Sigmoid colon (tissue), 7 donors: Measurements from ENCODE around the gene CXCL6. TPM values are rescaled to one million over a fixed set of nuclear protein-coding genes. Genes with fewer than 3 reads are reported as not detected.

ENCODE experiments used
- DNase-seq: peaks from one replicate; pipeline ENCODE4 v3.0.0-alpha.2; 2019
- H3K27ac ChIP-seq, 4 donors: fragments of 200-600 bp; sonication (generic); one replicate each; pipeline ENCODE4 v1.5.1; 2016 to 2019; ENCODE audit warnings: mild to moderate bottlenecking in 1 of 4
- H3K27me3 ChIP-seq, 3 donors: fragments of 200-600 bp; sonication (generic); one replicate each; pipeline ENCODE4 v1.5.1; 2019; ENCODE audit warnings: mild to moderate bottlenecking in 1 of 3
- H3K36me3 ChIP-seq, 4 donors: fragments of 200-600 bp; sonication (generic); one replicate each; pipeline ENCODE4 v1.5.1; 2016 to 2019
- H3K4me1 ChIP-seq, 4 donors: fragments of 200-600 bp; sonication (generic); one replicate each; pipeline ENCODE4 v1.5.1; 2017 to 2019
- H3K4me3 ChIP-seq, 4 donors: fragments of 200-600 bp; sonication (generic); one replicate each; pipeline ENCODE4 v1.5.1; 2017 to 2019; ENCODE audit warnings: mild to moderate bottlenecking in 2 of 4, moderate library complexity in 1 of 4
- H3K9me3 ChIP-seq, 4 donors: fragments of 200-600 bp in 3 of 4; sonication (generic) in 3 of 4; one replicate each; pipeline versions ENCODE4 v1.5.1 to v1.6.1; 2013 to 2019
- EP300 ChIP-seq, 4 donors: sonication (generic); formaldehyde crosslinking; IDR thresholded peaks; one replicate each; pipeline ENCODE4 v1.6.1; 2017; ENCODE audit warnings: antibody characterized with exemption in 4 of 4
- POLR2A ChIP-seq, 2 donors: fragments of 450-650 bp; IDR thresholded peaks; one replicate each; pipeline ENCODE4 v1.6.1; 2016; ENCODE audit warnings: antibody characterized with exemption in 2 of 2, mild to moderate bottlenecking in 2 of 2, moderate library complexity in 2 of 2
- POLR2AphosphoS5 ChIP-seq, 4 donors: sonication (generic); formaldehyde crosslinking; IDR thresholded peaks; one replicate each; pipeline ENCODE4 v1.6.1; 2017; ENCODE audit warnings: antibody characterized with exemption in 4 of 4
- WGBS, 2 donors: extraction: QIAGEN DNeasy Blood & Tissue Kit; methylation state at CpG; one replicate each; pipeline ENCODE4 v1.1.7; 2013; 5-methylcytosine and 5-hydroxymethylcytosine counted together
- intact Hi-C: fragments of 100-400 bp; cut with DNase I; formaldehyde crosslinking; loops from one replicate; pipeline ENCODE4 v1.15.1; 2023
- polyA plus RNA-seq, 3 donors: library from polyadenylated mRNA; stranded (reverse); fragments of 200-250 nt; gene quantifications; one replicate each; pipeline ENCODE4 v1.2.3, GENCODE V29; 2013
- total RNA-seq, 4 donors: library from RNA; depleted of rRNA; stranded (reverse); fragments of >200 nt; gene quantifications; one replicate each; pipeline ENCODE4 v1.1.0, GENCODE V29; 2016
- TF ChIP-seq, protein P1 (sequence below), 4 experiments: fragments of 450-650 bp in 3 of 4; fragments of 200-600 bp in 1 of 4; IDR thresholded peaks; one replicate each; pipeline ENCODE4 v1.5.1; 2016 to 2019; ENCODE audit warnings: antibody characterized with exemption in 4 of 4, mild to moderate bottlenecking in 3 of 4, moderate library complexity in 2 of 4
- donor health status: healthy with polysubstance abuse.
- donor health status: Bipolar disorder and iron deficiency.
- donor health status: healthy.

CXCL6 gene
- total and polyA plus RNA-seq, 7 donors: 0.33 to 9.6 (median 0.95) TPM; not detected in 2

DNA sequence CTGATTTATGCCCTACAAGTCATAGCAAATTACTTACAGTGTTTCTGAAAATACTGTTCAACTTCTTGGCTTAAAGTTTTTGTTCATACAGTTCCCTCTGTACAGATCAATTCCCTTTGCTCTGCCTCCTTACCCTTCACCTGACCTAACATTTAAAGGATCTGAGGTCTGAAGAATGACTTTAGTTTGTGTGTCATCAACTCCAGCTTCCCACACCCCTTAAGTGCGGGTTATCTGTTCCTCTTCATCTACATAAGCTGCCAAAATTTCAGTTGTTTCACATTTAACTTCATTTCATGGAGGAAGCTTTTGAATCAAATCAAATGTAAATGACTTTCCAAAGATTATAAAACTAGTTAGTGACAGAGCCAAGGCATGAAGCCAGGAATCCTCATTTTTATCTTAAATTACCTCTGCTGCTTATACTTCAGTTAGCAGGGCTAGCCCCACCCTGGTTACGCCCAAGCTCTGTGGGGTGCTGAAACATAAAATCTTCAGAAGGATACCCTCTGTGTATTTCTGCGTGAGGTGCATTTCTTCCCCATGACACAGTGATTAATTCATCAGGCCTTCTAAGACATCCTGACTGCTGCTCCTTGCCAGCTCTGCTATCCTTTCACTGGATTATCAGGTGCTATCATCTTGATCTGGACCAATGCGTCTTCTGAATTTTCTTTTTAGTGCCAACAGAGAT lies 49.2 kb downstream of the CXCL6 start:
- Histone ChIP-seq H3K36me3 (no peaks in the 10 kb centered on the region), H3K27me3 (no peaks in the 10 kb centered on the region), H3K9me3 (no peaks in the 10 kb centered on the region), H3K4me1 (no peaks in the 10 kb centered on the region), H3K27ac (no peak overlapping the region), H3K4me3 (no peak overlapping the region)
- WGBS, 2 donors: 23 to 68% methylated on average over 4 of the region's 4 CpGs
- intact Hi-C loops: no loop called here
- TF ChIP-seq EP300 (IDR thresholded peaks at IDR 0.05) (no peak), POLR2A (IDR thresholded peaks at IDR 0.05) (no peak), POLR2AphosphoS5 (IDR thresholded peaks at IDR 0.05) (no peak)
- TF ChIP-seq, protein P1, sequence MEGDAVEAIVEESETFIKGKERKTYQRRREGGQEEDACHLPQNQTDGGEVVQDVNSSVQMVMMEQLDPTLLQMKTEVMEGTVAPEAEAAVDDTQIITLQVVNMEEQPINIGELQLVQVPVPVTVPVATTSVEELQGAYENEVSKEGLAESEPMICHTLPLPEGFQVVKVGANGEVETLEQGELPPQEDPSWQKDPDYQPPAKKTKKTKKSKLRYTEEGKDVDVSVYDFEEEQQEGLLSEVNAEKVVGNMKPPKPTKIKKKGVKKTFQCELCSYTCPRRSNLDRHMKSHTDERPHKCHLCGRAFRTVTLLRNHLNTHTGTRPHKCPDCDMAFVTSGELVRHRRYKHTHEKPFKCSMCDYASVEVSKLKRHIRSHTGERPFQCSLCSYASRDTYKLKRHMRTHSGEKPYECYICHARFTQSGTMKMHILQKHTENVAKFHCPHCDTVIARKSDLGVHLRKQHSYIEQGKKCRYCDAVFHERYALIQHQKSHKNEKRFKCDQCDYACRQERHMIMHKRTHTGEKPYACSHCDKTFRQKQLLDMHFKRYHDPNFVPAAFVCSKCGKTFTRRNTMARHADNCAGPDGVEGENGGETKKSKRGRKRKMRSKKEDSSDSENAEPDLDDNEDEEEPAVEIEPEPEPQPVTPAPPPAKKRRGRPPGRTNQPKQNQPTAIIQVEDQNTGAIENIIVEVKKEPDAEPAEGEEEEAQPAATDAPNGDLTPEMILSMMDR (IDR thresholded peaks at IDR 0.05): no peak
- DNase-seq: no peak

Other genes starting within 250 kb of the CXCL6 start
- gene RASSF6, start 216.2 kb upstream of the CXCL6 start, total RNA-seq: under 1 TPM in 3 of 4 donors, not detected in 1; under 0.01 to 0.41 (median 0.36) TPM
- gene RASSF6, start 216.2 kb upstream of the CXCL6 start, polyA plus RNA-seq: 10 to 100 TPM in 2 of 3 donors, 1 to 10 TPM in 1; 6.6 to 30.1 (median 20.4) TPM
- 1 to 10 TPM in 1 of 4 donors, under 1 TPM in 2, not detected in 1; 0.36 to 3.4 (median 0.66) TPM for gene CXCL8, start 96.1 kb upstream of the CXCL6 start, total RNA-seq
- 100 to 1,000 TPM in 1 of 3 donors, 10 to 100 TPM in 2; 12.6 to 109 (median 13.4) TPM for gene CXCL8, start 96.1 kb upstream of the CXCL6 start, polyA plus RNA-seq
- gene PF4V1, start 16.6 kb downstream of the CXCL6 start, total RNA-seq: not detected
- not detected for gene PF4V1, start 16.6 kb downstream of the CXCL6 start, polyA plus RNA-seq
- 1 to 10 TPM; 1.5 to 6.8 (median 4.0) TPM for gene CXCL1, start 32.7 kb downstream of the CXCL6 start, total RNA-seq
- 100 to 1,000 TPM in 1 of 3 donors, 10 to 100 TPM in 2; 13.2 to 222 (median 16.0) TPM for gene CXCL1, start 32.7 kb downstream of the CXCL6 start, polyA plus RNA-seq
- gene PF4, start 145.3 kb downstream of the CXCL6 start, total RNA-seq: 1 to 10 TPM in 1 of 4 donors, not detected in 3; 3.0 TPM
- 10 to 100 TPM in 1 of 3 donors, not detected in 2; 14.7 TPM for gene PF4, start 145.3 kb downstream of the CXCL6 start, polyA plus RNA-seq
- gene PPBP, start 151.5 kb downstream of the CXCL6 start, total RNA-seq: not detected
- gene PPBP, start 151.5 kb downstream of the CXCL6 start, polyA plus RNA-seq: under 1 TPM in 1 of 3 donors, not detected in 2; 0.38 TPM
- not detected for gene CXCL5, start 162.0 kb downstream of the CXCL6 start, total RNA-seq
- gene CXCL5, start 162.0 kb downstream of the CXCL6 start, polyA plus RNA-seq: under 1 TPM in 2 of 3 donors, not detected in 1; 0.83 to 0.92 TPM
- gene CXCL3, start 202.0 kb downstream of the CXCL6 start, total RNA-seq: 1 to 10 TPM in 1 of 4 donors, not detected in 3; 4.8 TPM
- 10 to 100 TPM in 1 of 3 donors, 1 to 10 TPM in 2; 2.4 to 82.2 (median 3.5) TPM for gene CXCL3, start 202.0 kb downstream of the CXCL6 start, polyA plus RNA-seq